GM19395 (cell line): ENCODE results near the gene PKIG.

Source experiments
- ATAC-seq: cut with Tn5 transposase; IDR thresholded peaks from one replicate; pipeline ENCODE4 v1.9.1; 2021; ENCODE audit warnings: mild to moderate bottlenecking, moderate library complexity; ENCODE audit not compliant: unreplicated experiment

The PKIG gene

DNA sequence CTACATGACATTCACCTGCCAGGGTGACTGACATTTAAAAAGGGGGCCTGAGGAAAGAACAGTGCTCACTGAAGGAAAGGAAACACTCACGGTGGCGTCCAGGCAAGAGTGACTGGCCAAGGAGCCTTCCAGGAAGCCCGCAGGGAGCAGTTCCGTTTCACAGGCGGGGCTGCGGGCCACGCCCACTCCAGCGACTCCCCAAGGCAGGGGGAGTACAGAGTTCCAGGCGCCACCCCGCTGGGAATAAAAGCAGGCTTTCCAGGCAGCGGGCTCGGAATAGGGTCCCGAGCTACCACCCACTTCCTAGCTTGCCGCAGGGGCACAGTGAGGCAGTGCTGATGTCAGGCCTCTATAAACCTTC lies 34.2 kb downstream of the PKIG start:
- ATAC-seq: no peak

DNA sequence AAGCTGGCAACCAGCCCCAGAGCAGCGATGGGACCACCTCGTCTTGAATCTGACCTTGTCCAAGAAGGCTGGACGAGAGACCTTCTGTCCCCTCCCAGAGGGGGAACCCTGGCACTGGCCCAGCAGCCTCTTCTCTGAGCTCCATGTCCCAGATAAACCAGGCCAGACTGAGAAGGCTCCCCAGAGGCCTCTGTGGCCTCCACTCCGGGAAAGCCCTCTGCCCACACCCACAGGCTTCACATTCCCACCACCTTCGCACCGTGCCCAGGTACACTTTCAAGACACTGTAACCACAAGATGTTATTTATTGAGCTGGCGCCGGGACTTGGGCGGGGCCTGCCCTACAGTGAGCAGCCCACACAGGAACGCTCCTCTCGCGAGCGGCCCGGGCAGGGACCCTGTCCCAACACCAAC lies 35.9 kb downstream of the PKIG start:
- ATAC-seq: no peak

DNA sequence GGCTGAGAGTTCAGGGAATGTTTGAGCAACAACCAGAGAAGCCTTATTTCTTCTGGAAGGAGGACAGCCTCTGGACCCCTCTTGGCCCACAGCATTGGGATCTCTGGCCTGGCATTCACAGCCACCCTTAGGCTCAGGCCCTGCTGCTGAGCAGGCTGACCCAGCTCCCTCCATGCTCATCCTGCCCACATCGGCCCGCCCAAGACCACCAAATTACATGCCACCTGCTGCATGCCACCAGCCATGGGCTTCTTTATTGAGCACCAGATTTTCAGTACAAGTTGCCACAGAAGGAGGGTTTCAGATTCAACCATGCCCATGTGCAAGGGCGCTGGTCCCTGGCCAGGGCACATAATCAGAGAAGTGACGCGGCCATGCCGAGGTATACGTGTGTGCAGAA lies 36.9 kb downstream of the PKIG start:
- no peak for ATAC-seq

DNA sequence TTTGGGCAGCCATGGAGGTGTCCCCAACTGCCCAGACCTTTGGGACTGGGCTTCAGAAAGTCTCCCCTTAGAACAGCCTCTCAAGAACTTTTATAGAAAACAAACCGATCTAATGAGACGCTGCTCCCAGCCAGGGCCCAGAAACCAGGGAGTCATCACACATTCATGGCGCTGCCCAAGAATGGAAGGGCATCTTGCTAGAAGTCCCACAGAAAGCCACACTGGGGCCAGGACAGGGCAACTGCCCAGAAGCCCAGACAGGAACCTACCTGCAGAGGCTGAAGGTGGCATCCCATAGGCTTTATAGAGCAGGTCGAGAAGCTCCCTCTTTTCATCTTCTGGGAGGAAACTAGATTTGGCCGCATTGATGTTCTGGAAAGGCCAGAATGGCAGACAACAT lies 37.7 kb downstream of the PKIG start:
- ATAC-seq: no peak

DNA sequence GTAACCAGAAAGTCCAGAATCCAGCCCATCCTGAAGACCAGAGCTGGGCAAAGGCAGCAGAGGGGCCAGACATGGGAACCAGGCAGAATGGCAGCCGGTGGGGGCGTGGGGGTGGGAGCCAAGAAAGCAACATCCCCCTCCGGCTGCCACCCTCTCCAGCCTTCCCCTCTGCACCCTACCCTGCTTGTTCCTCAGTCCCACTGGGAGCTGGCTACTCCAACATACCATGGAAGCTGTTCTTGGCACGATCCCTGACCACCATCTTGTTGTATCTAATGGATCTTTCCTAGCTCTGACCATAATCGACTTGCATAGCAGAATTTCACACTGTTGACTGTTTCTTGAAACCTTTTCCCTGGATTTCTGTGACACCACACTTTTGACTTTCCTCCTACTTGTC lies 38.9 kb downstream of the PKIG start:
- no peak for ATAC-seq

DNA sequence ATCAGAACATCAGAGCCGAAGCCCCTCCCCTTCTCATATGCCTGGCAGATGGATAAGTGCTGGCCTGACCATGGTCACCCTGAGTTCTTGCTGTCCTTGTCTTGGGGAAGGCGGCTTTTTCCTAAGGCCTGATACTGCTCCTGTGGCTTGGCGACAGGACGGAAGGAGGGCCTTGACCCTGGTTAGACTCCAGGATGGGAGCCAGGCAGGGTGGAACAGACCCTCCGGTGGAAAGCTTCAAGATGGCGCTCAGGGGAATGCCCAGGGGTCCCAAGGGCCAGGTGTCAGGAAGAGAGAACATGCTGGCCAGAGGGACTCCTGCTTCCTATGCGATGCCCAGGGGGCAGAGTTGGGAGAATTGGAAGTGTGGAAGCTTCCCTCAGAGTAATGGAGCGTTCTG lies 39.6 kb downstream of the PKIG start:
- ATAC-seq: no peak

DNA sequence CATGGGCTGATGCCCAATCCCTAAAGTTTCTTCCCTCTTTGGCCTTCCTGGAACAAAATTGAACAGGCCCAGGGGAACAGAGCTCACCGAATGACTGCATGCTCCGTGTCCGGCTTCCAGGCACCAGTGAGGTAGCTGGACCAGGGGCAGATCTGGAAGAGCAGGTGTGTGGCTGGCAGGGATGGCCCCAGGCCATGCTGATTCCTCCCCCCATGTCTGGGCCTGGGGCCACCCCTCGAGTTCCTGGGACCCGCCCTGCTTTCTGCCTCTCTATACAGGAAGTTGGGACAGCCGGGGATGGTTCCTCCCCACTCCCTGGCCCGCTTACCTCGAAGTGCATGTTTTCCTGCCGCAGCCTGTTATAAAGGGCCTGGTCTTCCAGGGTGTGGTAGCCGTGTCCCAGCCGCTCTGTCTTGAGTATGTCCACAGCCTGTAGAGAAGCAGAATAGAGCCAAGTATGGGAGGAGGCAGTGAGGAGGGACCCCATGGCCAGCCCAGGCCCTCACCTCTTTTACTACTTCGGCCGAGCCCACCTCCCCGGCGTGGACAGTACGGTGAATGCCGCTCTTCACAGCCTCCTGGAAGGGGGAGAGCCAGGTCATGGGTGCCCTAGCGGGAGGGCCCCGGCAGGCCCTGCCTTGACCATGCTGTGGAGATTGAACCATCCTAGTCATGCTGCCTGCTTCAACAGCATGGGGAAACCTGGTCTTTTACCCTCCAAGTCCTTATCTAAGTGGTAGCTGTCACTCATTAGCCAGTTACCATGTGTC lies 40.3 kb downstream of the PKIG start:
- no peak for ATAC-seq

DNA sequence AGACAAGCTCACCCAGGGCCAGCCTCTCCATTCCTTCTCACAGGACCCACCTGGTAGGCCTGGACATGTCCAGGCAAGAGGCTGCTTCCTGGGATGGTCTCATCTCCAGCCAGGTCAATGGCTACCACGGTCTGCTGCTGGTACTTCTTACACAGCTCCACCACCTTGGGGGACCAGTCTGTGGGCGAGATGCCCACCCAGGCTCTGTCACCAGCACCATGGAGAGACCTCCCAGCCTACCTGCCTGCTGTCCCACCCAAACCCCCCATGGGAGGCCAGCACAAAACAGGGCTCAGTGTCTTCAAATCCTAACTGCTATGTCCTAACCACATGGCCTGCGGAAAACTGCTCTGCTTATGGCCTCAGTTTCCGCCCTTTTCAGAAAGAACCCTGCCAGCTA lies 41.8 kb downstream of the PKIG start:
- no peak for ATAC-seq

DNA sequence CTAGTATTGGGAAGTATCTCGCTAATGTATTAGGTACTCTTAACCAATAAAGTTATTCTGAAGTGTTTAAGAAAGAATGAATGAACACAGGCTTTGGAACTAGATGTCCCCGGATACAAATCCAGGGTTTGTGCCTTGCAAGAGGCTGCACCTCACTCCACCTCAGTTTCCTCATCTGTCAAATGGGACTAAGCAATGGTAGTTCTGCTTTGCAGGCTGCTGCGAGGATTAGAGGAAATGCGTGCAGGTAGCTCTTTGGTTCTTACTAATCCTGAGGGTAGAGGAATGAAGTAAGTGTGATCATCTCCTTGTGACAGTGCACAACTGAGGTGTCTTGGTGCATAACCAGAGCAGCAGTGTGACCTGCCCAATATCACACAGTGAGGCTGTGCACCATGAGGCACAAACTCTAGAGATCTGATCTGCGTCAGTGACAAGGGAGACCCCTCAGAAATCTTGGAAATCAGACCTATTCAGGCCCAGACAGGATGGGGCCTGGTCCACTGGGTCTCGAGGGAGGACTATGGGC lies 42.4 kb downstream of the PKIG start:
- no peak for ATAC-seq

DNA sequence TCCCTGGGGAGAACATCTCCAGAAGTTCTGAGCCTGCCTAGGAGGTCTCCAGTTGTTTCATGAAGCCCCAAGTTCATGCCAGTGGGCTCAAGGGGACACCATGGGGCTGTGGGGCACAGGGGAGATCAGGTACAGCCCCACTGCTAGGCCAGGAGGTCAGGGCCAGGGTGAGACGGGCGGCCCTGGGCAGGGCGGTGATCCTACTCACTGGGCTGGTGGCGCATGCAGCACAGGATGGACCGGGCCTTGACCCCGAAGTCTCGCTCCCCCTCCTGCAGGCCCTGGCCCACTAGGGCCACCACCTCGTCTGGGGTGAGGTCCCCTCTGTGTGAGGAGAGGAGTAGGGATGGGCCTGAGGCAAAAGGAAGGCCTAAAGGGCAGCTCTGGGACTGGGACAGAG lies 43.0 kb downstream of the PKIG start:
- no peak for ATAC-seq

DNA sequence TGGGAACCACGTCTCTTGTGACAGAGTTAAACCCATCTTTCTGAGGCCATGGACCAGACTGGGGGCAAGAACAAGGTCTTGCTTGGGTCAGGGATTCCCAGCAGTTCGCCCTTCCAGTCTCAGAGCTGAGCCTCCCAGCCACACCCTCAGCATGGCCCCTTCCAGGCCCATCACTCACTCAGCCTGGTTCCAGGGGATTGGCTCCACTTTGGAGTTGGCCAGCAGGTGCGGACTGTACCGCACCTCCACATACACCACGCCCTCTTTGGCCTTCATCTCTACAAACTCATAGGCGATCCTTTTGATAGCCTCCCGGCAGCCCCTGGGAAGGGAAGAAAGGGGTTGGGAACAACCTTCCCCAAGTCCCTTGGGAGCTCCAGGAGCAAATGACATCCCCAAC lies 43.9 kb downstream of the PKIG start:
- ATAC-seq: no peak

DNA sequence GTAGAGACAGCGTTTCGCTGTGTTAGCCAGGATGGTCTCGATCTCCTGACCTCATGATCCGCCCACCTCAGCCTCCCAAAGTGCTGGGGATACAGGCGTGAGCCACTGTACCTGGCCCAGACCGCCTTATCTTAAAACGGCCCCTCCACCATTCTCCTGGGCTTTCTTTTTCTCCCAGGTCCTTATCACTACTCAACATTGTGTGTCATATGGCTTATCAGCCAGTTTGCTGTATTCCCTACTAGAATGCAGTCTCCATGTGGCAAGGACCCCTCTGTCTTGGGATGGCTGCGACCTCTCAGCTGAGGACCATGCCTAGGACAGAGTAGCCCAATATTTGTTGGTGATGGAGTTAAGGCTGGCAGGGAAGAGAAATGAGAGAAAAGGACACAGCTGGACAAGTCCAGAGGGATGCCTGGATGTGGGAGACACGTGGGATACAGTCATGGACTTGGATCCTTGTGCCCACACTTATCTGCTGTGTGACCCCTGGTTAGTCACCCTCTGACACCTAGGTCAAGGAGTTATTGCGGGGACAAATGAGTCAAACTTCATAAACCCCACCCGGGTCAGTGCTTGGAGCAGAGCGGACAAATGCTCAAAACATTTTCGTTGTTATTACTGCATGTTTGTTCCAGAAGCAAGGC lies 45.1 kb downstream of the PKIG start:
- ATAC-seq: no peak

DNA sequence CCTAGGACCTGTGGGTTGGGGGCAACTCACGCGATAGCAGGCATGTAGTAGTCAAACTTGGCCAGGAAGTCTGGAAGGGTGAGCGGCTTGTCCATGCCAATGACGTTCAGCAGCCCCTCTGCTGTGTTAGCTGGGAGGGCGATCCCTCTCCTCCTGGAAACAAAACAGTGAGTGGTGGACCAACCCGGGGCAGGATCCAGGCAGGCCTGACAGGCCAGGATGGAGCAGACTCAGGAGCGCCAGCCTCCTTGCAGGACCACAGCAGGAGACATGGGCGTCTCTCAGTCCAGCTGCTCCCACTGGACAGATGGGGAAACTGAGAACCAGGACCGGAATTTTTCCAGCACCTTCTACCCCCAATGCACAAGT lies 46.6 kb downstream of the PKIG start:
- ATAC-seq: no peak

DNA sequence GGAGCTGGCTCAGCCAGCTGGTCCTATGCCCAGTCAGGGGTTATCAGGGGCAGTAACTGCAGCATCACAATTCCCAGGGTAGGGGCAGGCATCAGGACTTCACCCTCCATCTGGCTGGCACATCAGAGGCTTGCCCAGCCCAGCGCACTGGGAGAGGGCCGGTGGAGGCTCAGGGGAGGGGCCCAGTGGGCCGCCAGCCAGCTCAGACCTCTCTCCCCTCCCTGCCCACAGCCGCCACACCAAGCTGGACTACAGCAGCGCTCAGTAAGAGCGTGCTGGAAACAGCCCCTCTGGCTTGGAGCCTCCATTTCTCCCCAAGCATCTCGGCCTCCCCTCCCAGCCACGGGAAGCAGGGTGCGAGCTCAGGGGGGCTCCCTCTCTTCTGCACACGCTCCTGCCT lies 47.2 kb downstream of the PKIG start:
- no peak for ATAC-seq

DNA sequence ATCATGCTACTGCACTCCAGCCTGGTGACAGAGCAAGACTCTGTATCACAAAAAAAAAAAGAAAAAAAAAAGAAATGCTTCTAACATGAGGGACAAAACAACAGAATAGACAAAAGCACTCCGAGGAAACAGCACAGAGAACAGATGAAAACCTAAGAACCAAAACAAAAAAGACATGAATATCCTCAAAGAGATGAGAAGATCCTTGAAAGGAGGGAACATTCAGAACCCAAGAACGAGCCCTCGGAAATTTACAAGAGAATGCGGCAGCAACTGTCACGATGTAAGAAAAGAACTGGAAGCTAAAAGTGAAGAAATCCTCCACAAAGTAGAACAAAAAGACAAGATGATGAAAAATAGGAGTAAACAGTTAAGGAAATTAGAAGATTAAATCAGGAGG lies 47.9 kb downstream of the PKIG start:
- ATAC-seq: no peak

DNA sequence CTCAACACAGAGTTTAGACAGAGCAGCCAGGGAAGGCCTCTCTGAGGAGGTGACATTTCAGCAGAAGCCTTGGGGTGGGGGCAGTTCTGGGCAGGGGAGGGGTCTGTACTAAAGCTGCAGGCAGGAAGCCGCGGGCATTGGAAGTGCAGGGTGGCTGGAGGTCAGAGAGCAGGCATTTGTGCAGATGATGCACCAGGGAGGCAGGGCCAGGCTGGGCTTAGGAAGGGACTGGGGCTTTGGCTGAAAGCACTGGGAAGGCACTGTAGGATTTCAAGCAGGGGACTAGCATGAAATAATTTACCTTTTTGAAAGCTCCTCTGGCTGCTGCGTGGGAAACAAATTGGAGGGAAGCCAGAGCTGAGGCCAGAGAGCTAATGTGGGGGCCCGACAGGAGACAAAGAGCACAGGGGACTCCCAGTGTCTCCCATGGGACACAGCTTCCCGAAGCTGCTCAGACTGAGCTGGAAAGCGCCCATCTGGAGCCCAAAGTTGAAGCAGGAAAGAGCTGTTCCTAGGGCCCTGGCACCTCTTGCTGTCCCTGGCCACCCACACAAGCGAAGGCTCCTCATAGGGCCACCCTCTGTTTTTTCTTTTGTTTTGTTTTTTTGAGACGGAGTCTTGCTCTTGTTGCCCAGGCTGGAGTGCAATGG lies 49.8 kb downstream of the PKIG start:
- no peak for ATAC-seq

DNA sequence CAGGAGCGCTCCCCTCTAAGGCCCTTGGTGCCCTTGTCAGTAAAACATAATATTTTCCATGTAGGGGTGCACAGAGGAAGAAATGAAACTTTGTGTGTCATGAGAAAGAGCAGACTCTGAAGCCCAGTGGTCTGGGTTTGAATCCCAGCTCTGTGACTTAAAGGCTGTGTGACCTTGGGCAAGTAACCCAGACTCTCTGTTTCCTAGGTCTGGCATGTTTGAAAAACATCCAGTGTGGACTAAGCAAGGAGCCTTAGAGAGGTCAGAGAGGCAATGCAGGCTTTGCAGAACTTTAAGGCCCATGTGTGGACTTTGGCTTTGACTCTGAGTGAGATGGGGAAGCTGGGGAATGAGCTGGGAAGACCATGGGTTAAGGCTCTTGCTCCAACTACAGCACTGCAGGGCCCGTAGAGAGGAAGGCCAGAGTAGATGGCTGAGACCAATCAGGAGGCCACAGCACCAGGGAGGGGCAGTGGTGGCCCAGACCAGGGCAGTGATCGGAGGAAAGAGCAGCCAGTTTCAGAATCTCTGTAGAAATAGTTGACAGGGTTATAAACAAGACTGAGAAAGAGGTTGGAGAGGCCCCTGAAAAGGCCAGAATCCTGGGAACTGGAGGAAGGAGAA lies 50.9 kb downstream of the PKIG start:
- no peak for ATAC-seq

DNA sequence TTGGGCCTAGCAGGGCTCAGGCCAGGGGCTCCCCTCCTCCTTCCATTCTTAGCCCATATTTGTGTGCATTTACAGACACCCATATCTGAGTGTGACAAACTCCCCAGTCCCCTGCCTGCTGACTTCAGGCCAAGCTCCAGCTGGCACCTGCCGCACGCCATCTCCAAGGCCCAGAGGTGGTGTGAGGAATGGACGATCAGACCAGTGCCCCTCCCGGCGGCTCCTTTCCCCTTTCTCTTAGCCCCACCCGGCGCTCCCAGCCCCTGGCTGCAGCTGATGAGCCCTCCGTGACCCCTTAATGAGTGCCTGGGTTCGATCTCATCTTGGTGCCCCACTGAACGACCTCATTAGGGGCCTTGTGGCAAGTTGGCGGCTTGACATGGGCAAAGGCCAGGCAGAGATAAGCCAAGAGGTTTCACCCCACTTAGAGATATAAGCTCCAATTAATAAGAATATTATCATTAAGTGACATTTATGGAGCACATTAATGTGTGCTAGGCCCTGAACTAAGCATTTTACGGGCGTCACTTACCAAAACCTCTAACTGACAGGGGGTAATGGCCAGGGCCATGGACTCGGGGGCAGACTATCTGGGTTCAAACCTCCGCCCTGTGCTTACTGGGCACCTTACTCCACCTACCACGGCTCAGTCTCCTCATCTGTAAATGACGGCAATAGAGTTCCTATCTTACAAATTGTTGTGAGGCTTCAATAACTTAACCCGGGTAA lies 51.7 kb downstream of the PKIG start:
- ATAC-seq: no peak

DNA sequence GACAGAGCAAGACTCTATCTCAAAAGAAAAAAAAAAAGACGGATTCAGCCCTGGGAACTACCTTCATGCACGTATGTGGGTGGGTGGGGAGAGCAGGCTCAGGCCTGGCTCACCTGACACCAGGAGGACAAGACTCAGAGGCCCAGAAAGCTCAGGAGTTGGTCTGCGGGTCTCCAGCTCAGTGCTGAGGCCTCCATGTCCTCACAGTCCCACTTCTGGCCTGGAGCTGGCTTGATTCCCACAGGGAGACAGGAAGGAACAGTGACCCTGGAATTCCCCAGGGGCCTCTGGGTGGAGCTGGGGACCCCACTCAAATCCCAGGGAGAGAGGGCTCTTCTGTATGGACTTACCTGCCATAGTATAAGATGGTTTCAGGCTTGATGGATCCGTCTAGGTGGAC lies 53.5 kb downstream of the PKIG start:
- no peak for ATAC-seq

DNA sequence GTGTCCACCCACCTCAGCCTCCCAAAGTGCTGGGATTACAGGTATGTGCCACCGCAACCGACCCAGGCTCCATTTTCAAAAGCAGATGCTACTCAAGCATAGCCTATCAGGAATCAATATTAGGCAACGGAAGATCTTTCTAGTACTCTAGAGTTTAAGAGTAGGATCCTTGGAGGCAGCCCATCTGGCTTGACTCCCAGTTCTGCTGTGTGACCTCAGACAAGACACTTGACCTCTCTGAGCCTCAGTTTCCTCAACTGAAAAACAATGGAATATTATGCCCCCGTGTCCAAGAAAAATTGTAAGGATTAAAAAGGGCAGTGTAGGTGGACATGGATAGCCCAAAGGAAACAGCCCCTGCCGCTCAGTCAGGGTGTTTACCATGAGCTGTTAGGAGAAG lies 54.7 kb downstream of the PKIG start:
- ATAC-seq: no peak
